Esophagus muscularis mucosa (tissue), 4 donors: ENCODE measurements around the gene A1BG. TPM values are rescaled to one million over a fixed set of nuclear protein-coding genes. Genes with fewer than 3 reads are reported as not detected.

Source experiments
- DNase-seq: peaks from one replicate; pipeline ENCODE4 v3.0.0-alpha.2; 2017; ENCODE audit errors: extremely low spot score
- H3K27ac ChIP-seq, 4 donors: fragments of 200-600 bp; sonication (generic); replicated peaks in 1 of 4; 1 replicate in 3 of 4; 2 replicates in 1 of 4; pipeline ENCODE4 v1.5.1; 2016 to 2019; ENCODE audit warnings: mild to moderate bottlenecking in 1 of 4
- H3K27me3 ChIP-seq, 4 donors: fragments of 200-600 bp; sonication (generic); one replicate each; pipeline versions ENCODE4 v1.5.1 to v1.6.0; 2016 to 2019
- H3K36me3 ChIP-seq, 4 donors: fragments of 200-600 bp; sonication (generic); one replicate each; pipeline ENCODE4 v1.5.1; 2016 to 2019
- H3K4me1 ChIP-seq, 4 donors: fragments of 200-600 bp; sonication (generic); one replicate each; pipeline ENCODE4 v1.5.1; 2016 to 2019
- H3K4me3 ChIP-seq, 4 donors: fragments of 200-600 bp; sonication (generic); 1 replicate in 2 of 4; 2 replicates in 2 of 4; pipeline ENCODE4 v1.5.1; 2016 to 2019; ENCODE audit warnings: mild to moderate bottlenecking in 4 of 4, moderate library complexity in 1 of 4
- H3K9me3 ChIP-seq, 4 donors: fragments of 200-600 bp; sonication (generic); 1 replicate in 3 of 4; 2 replicates in 1 of 4; pipeline ENCODE4 v1.5.1; 2016 to 2019
- EP300 ChIP-seq: sonication (generic); formaldehyde crosslinking; IDR thresholded peaks from one replicate; pipeline ENCODE4 v1.6.1; 2017; ENCODE audit warnings: antibody characterized with exemption
- POLR2A ChIP-seq: fragments of 450-650 bp; IDR thresholded peaks from one replicate; pipeline ENCODE4 v1.6.1; 2017; ENCODE audit warnings: antibody characterized with exemption, moderate library complexity, mild to moderate bottlenecking, low read depth
- POLR2AphosphoS5 ChIP-seq, 2 donors: sonication (generic); formaldehyde crosslinking; IDR thresholded peaks; one replicate each; pipeline ENCODE4 v1.6.1; 2017; ENCODE audit warnings: antibody characterized with exemption in 2 of 2
- WGBS: methylation state at CpG from one replicate; pipeline ENCODE4 v1.1.5; 2018; 5-methylcytosine and 5-hydroxymethylcytosine counted together
- intact Hi-C: fragments of 100-400 bp; cut with DNase I; formaldehyde crosslinking; loops from one replicate; pipeline ENCODE4 v1.15.1; 2023
- total RNA-seq, 4 donors: library from RNA; depleted of rRNA; stranded (reverse); fragments of >200 nt; gene quantifications; one replicate each; pipeline versions ENCODE4 v1.1.0 to v1.2.1, GENCODE V29; 2016
- TF ChIP-seq, protein P1 (sequence below), 3 experiments: fragments of 200-600 bp in 2 of 3; fragments of 450-650 bp in 1 of 3; sonication (generic) in 2 of 3; IDR thresholded peaks; one replicate each; pipeline ENCODE4 v1.5.1; 2017 to 2019; ENCODE audit warnings: antibody characterized with exemption in 3 of 3, mild to moderate bottlenecking in 2 of 3, moderate library complexity in 1 of 3

Gene A1BG
- total RNA-seq, 4 donors from 2014 or later, result 0.83 to 12.1 (median 9.5) TPM

DNA sequence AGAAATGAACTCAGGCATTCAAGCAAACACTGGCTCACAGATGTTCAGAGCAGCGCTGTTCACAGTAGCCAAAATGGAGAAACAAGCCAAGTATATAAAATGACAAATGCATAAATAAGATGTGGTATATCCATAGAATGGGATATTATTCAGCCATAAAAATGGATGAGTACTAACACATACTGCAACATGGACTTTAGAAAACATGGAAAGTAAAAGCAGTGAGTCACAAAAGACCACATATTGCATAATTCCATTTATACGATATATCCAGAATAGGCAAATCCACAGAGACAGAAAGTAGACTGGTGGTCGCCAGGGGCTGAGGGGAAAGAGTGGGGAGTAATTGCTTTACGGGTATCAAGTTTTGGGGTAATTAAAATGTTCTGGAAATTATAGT, 20.9 kb upstream of the A1BG start:
- TF ChIP-seq, protein P1, sequence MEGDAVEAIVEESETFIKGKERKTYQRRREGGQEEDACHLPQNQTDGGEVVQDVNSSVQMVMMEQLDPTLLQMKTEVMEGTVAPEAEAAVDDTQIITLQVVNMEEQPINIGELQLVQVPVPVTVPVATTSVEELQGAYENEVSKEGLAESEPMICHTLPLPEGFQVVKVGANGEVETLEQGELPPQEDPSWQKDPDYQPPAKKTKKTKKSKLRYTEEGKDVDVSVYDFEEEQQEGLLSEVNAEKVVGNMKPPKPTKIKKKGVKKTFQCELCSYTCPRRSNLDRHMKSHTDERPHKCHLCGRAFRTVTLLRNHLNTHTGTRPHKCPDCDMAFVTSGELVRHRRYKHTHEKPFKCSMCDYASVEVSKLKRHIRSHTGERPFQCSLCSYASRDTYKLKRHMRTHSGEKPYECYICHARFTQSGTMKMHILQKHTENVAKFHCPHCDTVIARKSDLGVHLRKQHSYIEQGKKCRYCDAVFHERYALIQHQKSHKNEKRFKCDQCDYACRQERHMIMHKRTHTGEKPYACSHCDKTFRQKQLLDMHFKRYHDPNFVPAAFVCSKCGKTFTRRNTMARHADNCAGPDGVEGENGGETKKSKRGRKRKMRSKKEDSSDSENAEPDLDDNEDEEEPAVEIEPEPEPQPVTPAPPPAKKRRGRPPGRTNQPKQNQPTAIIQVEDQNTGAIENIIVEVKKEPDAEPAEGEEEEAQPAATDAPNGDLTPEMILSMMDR (IDR thresholded peaks at IDR 0.05), result no peak
- TF ChIP-seq POLR2AphosphoS5 (IDR thresholded peaks at IDR 0.05), result no peak
- no peak for TF ChIP-seq POLR2A
- TF ChIP-seq EP300, result no peak
- intact Hi-C loops, result no loop called here

DNA sequence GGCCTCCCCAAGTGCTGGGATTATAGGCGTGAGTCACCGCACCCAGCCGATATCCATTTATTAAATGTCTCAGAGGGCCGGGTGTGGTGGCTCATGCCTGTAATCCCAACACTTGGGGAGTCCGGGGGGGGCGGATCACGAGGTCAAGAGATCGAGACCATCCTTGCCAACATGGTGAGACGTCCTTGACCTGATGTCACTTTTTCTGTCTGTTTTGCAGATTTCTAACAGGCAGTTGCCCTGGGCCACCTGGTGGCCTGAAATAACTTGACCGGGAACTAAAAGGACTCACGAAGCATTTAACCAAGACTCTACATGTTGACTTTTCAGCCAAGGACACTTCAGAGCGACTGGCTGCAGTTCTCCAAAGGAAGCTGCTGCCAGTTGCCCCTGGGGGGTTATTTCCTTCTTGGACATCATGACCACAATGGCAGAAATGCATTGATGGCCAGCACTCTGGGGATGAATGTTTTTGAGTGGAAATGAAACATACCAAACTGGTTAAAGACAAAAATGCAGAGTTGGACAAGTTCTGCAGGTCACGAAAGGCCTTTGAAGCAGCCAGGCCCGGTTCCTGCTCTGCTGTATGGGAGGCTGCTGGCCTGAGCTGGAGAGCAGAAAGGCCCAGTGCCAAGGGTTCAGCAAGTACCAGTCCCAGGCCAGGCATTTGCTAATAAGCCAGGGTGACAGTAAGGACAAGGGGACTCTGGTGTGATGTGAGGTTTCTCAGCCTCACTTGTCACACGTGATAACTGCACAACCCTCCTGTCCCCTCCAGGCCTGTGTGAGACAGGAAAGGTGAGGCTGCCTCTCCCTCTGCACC, 19.2 kb upstream of the A1BG start:
- intact Hi-C loops, result no loop called here
- whole genome bisulfite sequencing, result 79% methylated on average over 15 of the region's 15 CpGs

More for the DNA sequence above, 20.9 kb upstream of the A1BG start:
- no peak overlapping the region for H3K27ac ChIP-seq
- 84% methylated on average over 4 of the region's 4 CpGs for WGBS
- DNase-seq, result no peak
- H3K9me3 ChIP-seq, result no peaks in the 10 kb centered on the region
- no peaks in the 10 kb centered on the region for H3K36me3 ChIP-seq
- H3K4me3 ChIP-seq, result no peak overlapping the region
- H3K27me3 ChIP-seq, result no peaks in the 10 kb centered on the region
- H3K4me1 ChIP-seq, result peaks cover 0 to 4% (median 2%) of the 10 kb centered on the region in 4 donors

DNA sequence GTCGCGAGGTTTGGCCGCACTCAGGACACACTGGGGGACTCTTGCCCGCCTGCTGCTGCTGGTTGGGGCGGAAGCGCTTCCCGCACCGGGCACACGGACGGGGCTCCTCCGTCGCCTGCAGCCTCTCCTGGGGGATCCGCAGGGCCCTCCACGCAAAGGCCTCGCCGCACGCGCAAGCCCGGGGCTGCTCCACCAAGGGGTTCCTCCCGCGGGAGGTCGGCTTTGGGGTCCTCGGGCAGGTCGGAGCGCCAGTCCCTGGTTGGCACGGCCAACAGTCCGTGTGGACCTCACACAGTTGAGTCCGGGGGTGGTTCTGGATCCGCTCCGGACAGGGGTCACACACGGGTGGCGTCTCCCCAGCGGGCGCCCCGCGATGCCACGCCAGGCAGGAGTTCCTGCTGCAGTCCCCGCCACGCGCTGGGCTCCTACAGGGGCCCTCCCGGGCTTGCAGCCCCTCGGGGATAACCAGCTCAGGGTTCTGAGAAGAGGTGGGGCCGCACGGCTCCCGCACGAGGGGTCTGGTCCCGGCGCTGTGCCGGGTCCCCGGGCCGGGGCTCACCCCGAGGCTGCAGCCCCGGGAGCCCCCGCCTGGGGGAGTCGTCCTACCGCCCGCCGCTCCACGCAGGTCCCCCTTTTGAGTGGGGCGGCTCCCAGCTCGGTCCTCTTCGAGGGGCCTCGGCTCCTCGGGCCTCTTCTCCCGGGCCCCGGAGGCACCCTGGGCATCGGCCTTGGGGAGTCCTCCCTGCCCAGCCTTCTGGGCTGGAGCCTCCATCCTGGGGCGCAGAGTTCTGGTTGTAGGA, 15.5 kb upstream of the A1BG start:
- WGBS, result 87% methylated on average over 43 of the region's 68 CpGs
- Histone ChIP-seq H3K36me3 (peaks cover 0 to 10% (median 4%) of the 10 kb centered on the region in 4 donors), H3K4me1 (no peaks in the 10 kb centered on the region), H3K27me3 (peaks cover 0 to 24% (median 0%) of the 10 kb centered on the region in 4 donors), H3K9me3 (no peaks in the 10 kb centered on the region), H3K4me3 (no peak overlapping the region), H3K27ac (no peak overlapping the region)
- TF ChIP-seq, protein P1 (IDR thresholded peaks at IDR 0.05), result no peak
- TF ChIP-seq POLR2A, result no peak
- no peak for TF ChIP-seq POLR2AphosphoS5 (IDR thresholded peaks at IDR 0.05)
- TF ChIP-seq EP300, result no peak
- intact Hi-C loops, result no loop called here
- no peak for DNase-seq

More for the DNA sequence above, 19.2 kb upstream of the A1BG start:
- Histone ChIP-seq H3K4me1 (no peaks in the 10 kb centered on the region), H3K4me3 (no peak overlapping the region), H3K27me3 (peaks cover 0 to 10% (median 0%) of the 10 kb centered on the region in 4 donors), H3K27ac (no peak overlapping the region), H3K9me3 (no peaks in the 10 kb centered on the region), H3K36me3 (peaks cover 0 to 7% (median 0%) of the 10 kb centered on the region in 4 donors)
- DNase-seq, result no peak
- TF ChIP-seq POLR2AphosphoS5 (IDR thresholded peaks at IDR 0.05) (no peak), POLR2A (no peak), EP300 (no peak)
- TF ChIP-seq, protein P1 (IDR thresholded peaks at IDR 0.05), result no peak

DNA sequence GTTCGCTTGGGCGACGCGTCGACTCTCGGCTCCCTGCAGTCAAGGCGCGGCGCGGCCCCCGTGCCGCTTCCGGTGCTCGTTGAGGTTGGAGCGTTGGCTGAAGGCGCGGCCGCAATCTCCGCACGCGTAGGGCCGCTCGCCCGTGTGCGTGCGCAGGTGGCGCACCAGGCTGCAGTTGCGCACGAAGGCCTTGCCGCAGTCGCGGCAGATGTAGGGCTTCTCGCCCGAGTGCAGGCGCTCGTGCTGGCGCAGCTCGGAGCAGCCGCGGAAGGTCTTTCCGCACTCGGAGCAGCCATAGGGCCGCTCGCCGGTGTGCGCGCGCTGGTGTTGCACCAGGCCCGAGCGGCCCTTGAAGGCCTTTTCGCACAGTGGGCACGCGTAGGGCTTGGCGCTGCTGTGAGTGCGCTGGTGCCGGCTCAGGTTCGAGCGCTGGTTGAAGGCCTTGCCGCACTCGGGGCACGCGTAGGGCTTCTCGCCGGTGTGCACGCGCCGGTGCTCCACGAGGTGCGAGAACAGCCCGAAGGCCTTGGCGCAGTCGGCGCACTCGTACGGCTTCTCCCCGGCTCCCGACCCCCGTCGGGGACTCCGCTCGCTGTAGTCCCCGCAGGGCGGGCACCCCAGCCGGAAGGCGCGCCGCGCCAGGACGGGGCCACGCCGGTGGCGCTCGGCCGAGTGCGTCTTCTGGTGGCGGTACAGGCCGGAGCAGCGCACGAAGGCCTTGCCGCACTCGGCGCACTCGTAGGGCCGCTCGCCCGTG, 14.6 kb upstream of the A1BG start:
- TF ChIP-seq POLR2AphosphoS5 (IDR thresholded peaks at IDR 0.05), result no peak
- TF ChIP-seq, protein P1 (IDR thresholded peaks at IDR 0.05), result no peak
- TF ChIP-seq POLR2A, result no peak
- TF ChIP-seq EP300, result no peak
- Histone ChIP-seq H3K9me3 (no peaks in the 10 kb centered on the region), H3K27me3 (peaks cover 0 to 24% (median 0%) of the 10 kb centered on the region in 4 donors), H3K27ac (no peak overlapping the region), H3K36me3 (peaks cover 0 to 10% (median 4%) of the 10 kb centered on the region in 4 donors), H3K4me1 (peaks cover 0 to 7% (median 3%) of the 10 kb centered on the region in 4 donors), H3K4me3 (no peak overlapping the region)
- intact Hi-C loops, result no loop called here
- no peak for DNase-seq
- 73% methylated on average over 52 of the region's 106 CpGs for WGBS
